Measurements from ENCODE around the gene YIF1B.
"Not testable (repeated sequence)": the region's sequence is repeated elsewhere in the genome, so short reads cannot be mapped to it uniquely, and the experiment has no call there.

Gene YIF1B

DNA sequence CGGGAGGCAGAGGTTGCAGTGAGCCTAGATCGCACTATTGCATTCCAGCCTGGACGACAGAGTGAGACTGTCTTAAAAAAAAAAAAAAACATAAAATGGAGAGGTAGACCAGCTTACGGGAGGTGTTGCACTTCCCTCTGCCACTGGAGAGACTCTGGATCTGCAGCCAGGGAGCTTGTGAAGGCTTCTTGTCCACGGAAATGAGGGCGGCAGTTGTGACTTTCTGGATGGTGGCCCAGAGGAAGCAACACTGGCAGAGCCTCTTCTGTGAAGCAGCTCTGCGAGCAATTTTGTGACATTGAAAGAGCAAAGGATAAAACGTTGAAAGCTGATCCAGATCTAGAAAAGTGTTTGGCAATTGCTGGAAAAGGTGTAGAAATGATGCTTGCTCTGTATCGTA lies 41.0 kb downstream of the YIF1B start:
- DNase-seq (ENCODE audit: low spot score): peak; percentile 89

DNA sequence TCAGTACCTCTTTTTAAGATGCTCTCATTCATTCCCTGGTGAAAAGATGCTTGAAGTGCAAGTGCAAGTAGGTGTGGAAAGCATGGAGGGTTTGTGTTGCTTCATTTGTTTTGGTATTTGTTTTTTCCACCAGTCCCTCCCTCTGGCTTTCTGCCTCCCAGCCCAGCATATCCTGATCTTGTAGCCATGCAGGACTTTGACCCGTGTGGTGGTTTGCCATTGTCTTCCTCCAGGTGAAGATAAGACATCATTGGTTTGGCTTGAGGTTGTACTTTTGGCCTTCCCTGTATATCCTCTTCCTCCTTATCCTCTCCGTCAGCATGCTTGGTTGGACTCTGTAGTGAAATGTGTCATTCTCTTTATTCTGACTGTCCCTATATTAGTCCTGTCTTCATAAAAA lies 42.2 kb downstream of the YIF1B start:
- no peak for DNase-seq (ENCODE audit: low spot score)

DNA sequence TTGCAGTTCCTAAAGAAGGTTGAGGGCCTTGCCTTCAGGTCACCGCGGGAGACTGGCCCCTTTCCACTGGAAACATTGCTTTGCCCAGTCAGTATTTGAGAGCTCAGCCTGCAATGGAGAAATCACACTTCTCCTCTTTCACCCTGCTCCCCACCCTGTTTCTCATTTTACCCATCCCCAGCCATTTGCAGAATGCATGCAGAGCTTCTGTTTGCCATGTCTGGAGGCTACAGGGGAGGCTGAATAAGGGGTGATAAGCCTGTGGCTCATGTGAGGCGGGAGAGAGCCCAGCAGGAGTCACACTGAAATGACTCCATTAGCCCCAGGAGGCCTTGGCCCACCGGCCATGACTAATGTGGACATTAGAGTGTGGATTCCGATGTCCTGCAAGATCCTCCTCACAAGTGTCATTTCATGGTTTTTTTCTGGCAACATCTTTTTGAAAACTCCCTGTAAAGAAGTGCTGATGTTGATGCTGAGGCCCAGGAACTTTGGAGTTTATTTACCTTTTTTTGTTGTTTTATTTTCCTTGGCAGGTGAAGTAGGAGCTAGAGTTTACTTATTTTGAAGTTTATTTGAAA lies 45.1 kb downstream of the YIF1B start:
- DNase-seq (ENCODE audit: low spot score): no peak

- no peak for DNase-seq (ENCODE audit: low spot score)
Observed at GRCh38 chr19:38268539-38268938, 47.2 kb downstream of the YIF1B start.

DNA sequence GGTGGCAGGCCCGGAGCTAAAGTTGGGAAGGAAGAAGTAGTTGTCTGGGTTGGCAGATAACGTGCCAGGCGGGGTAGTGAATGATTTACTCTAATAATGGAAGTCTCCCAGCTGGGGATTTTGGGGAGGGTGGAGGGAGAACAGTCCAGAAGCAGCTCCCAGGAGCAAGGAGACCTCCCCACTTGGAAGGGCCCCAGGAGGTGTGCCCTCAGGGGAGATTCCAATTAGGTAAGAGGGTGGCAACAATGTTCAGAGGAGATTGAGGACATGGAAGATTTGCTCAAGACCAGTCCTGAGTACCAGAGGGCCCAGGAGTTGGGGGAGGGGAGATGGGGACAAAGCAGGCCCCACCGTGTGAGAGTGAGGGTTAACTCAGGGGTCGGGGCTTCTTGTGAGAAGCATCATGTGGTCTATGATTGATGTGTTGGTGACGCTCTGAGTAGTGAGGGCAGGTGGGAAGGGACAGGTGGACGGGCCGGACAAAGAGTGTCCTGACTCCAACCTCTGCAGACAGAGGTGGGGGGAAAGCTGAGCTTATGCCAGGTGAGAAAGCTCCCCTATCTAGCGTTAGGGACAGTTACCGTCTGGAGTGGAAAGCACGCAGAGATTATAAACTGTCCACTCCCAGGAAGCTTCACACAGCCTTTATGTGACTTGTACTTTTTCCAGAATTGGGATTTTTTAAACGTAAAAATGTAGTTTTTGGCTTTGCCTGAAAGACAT lies 47.8 kb downstream of the YIF1B start:
- DNase-seq (ENCODE audit: low spot score): no peak

DNA sequence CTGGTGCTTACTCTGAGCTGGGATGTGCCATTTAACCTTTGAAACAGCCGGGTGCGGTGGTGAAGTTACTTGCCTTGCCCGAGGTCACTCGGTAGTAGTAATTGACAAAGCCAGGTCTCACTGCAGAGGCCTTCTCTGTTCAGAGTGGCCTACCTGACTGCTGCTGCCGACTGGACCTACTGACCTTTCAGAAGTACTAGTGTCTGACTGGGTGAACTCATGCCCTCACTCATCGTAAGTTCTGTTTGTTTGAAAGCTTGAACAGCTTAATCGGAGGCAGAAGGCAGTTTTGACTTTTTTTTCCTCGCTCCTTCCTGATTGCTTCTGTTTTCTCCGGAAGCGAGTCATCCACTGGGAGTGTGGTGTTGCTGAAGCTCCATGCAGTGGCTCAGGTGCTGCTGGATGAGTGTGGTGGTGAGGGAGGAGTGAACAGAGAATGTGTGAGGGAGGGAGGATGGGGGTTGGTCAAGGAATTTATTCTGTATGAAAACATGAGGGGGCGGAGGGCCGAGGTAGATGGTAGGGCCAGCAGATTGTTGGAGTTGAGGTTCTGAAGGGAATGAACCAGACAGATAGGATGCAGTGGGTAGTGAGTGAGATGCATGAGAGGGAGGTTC lies 48.7 kb downstream of the YIF1B start:
- DNase-seq (ENCODE audit: low spot score): no peak

DNA sequence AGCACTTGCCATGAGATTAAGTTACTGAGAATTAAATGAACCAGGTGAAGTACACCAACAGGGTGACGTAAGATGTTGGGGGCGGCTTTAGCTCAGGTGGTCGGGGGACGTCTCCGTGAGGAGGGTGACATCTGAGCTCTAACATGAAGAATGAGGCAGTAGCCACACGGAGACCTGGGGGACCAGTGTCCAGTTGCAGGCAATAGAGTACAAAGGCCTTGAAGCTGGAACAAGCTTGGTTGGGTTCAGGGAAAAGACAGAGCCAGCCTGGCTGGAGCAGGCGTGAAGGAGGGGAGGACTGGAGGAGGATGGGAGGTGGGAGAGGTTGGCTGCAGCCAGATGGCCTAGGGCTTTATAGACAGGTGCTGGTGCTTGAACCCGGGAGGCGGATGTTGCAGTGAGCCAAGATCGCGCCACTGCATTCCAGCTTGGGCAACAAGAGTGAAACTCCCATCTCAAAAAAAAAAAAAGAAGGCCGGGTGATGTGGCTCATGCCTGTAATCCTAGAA lies 49.8 kb downstream of the YIF1B start:
- DNase-seq (ENCODE audit: low spot score): no peak

DNA sequence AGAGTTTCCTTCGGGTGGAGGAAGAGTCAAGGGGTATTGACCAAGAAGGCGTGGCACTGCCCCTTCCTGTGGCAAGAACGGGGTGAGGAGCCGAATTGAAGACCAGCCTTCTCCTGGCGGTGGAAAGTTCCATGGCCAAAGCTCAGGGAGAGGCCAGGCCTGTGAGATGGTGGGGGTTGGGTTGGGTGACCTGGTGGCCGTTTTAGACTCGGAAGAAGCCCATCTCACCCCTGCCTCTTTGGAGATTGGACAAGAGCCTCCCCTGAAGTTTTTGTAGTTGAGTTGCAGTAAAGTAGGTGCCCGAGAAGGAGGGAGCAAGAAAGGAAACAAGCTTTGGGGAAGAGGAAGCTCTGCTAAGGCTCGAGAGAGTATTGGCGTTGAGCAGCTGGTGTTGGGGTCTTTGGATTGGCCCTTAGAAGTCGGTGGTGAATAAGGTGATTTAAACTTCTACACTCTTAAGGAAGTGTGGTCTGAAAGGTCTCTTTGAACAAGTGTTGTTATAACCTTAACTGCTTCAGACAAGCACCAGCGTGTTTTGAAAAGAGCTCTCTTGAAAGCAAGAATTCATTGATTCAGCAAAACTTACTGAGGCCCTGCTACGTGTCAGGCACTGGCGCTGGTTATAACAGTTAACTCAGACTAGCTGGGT lies 50.4 kb downstream of the YIF1B start:
- DNase-seq (ENCODE audit: low spot score): no peak

DNA sequence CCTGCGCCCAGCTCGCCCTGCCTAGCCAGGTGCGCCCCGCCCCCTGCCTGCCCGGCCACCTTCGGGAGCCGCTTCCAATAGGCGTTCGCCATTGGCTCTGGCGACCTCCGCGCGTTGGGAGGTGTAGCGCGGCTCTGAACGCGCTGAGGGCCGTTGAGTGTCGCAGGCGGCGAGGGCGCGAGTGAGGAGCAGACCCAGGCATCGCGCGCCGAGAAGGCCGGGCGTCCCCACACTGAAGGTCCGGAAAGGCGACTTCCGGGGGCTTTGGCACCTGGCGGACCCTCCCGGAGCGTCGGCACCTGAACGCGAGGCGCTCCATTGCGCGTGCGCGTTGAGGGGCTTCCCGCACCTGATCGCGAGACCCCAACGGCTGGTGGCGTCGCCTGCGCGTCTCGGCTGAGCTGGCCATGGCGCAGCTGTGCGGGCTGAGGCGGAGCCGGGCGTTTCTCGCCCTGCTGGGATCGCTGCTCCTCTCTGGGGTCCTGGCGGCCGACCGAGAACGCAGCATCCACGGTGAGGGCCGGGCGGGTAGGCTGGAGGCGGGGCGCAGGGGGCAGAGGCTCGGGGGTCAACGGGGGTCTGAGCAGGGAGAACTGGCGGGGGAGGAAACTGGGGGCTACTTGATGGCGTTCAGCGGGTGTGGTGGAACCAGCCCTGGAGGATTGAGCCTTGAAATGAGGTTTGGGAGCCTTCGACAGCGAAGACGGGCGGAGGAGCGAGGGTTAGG lies 51.1 kb downstream of the YIF1B start, which contains the start of gene SPINT2:
TSS of gene SPINT2 (plus strand) at position 88 of the 727 bp plus-strand sequence. CDS start at position 408, 320 bp downstream.
- no peak for DNase-seq (ENCODE audit: low spot score)

DNA sequence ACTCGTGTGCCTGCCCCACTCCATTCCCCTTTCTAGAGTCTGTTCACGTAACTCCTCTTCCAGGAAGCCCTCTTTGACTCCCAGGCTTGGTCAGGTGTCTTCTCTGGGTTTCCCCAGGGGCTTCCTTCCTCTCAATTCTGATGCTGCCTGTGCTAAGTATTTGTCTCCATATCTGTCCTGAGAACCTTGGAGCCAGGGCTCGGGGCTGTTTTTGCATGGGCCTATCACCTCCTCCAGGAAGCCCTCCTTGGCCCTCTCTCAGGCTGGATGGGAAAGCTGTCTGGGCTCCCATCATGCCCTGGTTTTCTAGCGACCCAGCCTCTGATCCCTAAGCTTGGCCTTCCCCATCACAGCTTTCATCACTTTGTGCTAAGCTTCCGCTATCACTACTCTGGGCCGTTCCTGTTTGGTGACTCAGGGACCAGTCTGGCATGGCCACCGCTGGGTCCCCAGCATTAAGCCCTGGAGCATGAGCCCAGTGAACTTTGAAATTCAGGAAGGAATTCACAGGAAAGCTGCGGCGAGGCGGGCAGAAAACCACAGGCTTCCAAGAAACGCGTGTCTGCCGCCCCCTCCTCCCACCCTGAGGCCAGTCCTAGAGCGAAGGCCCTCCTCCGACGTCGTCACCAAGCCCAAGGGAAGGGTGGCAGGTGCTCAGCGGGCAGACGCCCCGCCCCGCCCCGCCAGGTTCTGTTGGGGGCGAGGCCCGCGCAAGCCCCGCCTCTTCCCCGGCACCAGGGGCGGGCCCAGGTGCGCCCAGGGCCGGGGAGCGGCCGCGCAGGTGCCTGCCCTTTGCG lies 51.9 kb downstream of the YIF1B start:
- DNase-seq (ENCODE audit: low spot score): no peak

GRCh38 chr19:38262585-38263268 lies 53.0 kb downstream of the YIF1B start:
- no peak for DNase-seq (ENCODE audit: low spot score)

GRCh38 chr19:38261942-38262341 lies 53.8 kb downstream of the YIF1B start:
- not testable (repeated sequence) for DNase-seq (ENCODE audit: low spot score)

- peak; percentile 68 for DNase-seq (ENCODE audit: low spot score)
Observed at GRCh38 chr19:38255383-38256014, 60.2 kb downstream of the YIF1B start.

DNA sequence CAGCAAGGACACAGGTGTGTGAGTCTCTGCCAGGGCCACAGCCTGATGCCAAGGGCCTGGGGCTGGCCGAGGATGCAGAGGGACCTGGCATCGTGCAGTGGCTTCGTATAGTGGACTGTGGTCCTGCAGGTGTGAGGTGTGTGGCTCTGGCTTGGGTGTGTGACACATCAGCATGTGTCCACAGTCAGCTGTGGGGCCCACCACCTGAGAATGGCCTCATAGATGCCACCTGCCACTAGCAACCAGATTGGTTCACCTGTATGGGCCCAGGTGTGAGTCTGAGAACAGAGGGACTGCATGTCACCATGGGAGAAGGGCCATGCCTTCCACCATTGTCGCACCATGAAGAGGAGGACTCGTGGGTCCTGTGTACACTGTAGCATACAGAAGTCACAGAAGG lies 62.0 kb downstream of the YIF1B start:
- peak; percentile 35 for DNase-seq (ENCODE audit: low spot score)

Measured in globus pallidus (tissue), 1 donor.